ENCODE measurements around the gene COQ10A. TPM values are rescaled to one million over a fixed set of nuclear protein-coding genes. Genes with fewer than 3 reads are reported as not detected.

Gene COQ10A
- total RNA-seq (2014; rRNA removed; shearing (Covaris generic)), result 7.9 and 13.4 TPM in 2 replicates

- Histone ChIP-seq H3K36me3 (peaks cover 27% of the 10 kb centered on the region), H3K27me3 (replicated peaks) (no peaks in the 10 kb centered on the region), H3K9me3 (replicated peaks) (no peaks in the 10 kb centered on the region), H3K4me1 (replicated peaks) (peaks cover 14% of the 10 kb centered on the region), H3K4me3 (peak within 1 kb of the TSS; percentile 65), H3K27ac (peak within 1 kb of the TSS; percentile 78)
- peak; percentile 89 to 94 for DNase-seq (ENCODE audit: low read depth in 1 of 2, low spot score in 2 of 2)
These were observed at the start of gene COQ10A for GRCh38 chr12:56266693-56267442. Gene COQ10A (plus strand): TSS chr12:56266942. CDS start chr12:56267119, 177 bp downstream.

GRCh38 chr12:56219840-56220239 is 46.9 kb upstream of the COQ10A start:
- Histone ChIP-seq H3K4me3 (no peak overlapping the region), H3K4me1 (replicated peaks) (peaks cover 20% of the 10 kb centered on the region)

GRCh38 chr12:56220611-56221231 is 46.0 kb upstream of the COQ10A start:
- Histone ChIP-seq H3K4me3 (peak overlapping the region; percentile 56), H3K36me3 (peaks cover 7% of the 10 kb centered on the region), H3K4me1 (replicated peaks) (peaks cover 20% of the 10 kb centered on the region), H3K27ac (peak overlapping the region; percentile 77), H3K27me3 (replicated peaks) (no peaks in the 10 kb centered on the region), H3K9me3 (replicated peaks) (no peaks in the 10 kb centered on the region)
- DNase-seq (ENCODE audit: low read depth in 1 of 2, low spot score in 2 of 2), result peak in 1 of 2 experiments; percentile 30

More at GRCh38 chr12:56219840-56220239, 46.9 kb upstream of the COQ10A start:
- Histone ChIP-seq H3K9me3 (replicated peaks) (no peaks in the 10 kb centered on the region), H3K27ac (no peak overlapping the region), H3K36me3 (peaks cover 12% of the 10 kb centered on the region), H3K27me3 (replicated peaks) (no peaks in the 10 kb centered on the region)
- no peak for DNase-seq (ENCODE audit: low read depth in 1 of 2, low spot score in 2 of 2)

GRCh38 chr12:56221232-56221756 is 45.4 kb upstream of the COQ10A start:
- peaks cover 5% of the 10 kb centered on the region for H3K36me3 ChIP-seq
- no peaks in the 10 kb centered on the region for H3K27me3 ChIP-seq (replicated peaks)
- H3K27ac ChIP-seq, result peak overlapping the region; percentile 77
- peaks cover 20% of the 10 kb centered on the region for H3K4me1 ChIP-seq (replicated peaks)
- peak; percentile 64 to 74 for DNase-seq (ENCODE audit: low read depth in 1 of 2, low spot score in 2 of 2)
- H3K4me3 ChIP-seq, result peak overlapping the region; percentile 56
- no peaks in the 10 kb centered on the region for H3K9me3 ChIP-seq (replicated peaks)

GRCh38 chr12:56221757-56222530 is 44.8 kb upstream of the COQ10A start, which contains the start of gene RNF41:
Gene RNF41 (minus strand): TSS chr12:56221922. CDS start chr12:56214047, 7,875 bp downstream.
- Histone ChIP-seq H3K9me3 (replicated peaks) (no peaks in the 10 kb centered on the region), H3K36me3 (no peaks in the 10 kb centered on the region; the same call in none of the 2 replicates), H3K27ac (peak within 1 kb of the TSS; percentile 77), H3K4me3 (peak within 1 kb of the TSS; percentile 56), H3K4me1 (replicated peaks) (peaks cover 20% of the 10 kb centered on the region), H3K27me3 (replicated peaks) (no peaks in the 10 kb centered on the region)
- peak; percentile 96 for DNase-seq (ENCODE audit: low read depth in 1 of 2, low spot score in 2 of 2)

GRCh38 chr12:56222531-56222895 is 44.2 kb upstream of the COQ10A start:
- peak overlapping the region; percentile 77 for H3K27ac ChIP-seq
- no peaks in the 10 kb centered on the region; the same call in none of the 2 replicates for H3K36me3 ChIP-seq
- H3K4me1 ChIP-seq (replicated peaks), result peaks cover 20% of the 10 kb centered on the region
- peak overlapping the region; percentile 56 for H3K4me3 ChIP-seq
- DNase-seq (ENCODE audit: low read depth in 1 of 2, low spot score in 2 of 2), result no peak
- no peaks in the 10 kb centered on the region for H3K27me3 ChIP-seq (replicated peaks)
- no peaks in the 10 kb centered on the region for H3K9me3 ChIP-seq (replicated peaks)

GRCh38 chr12:56223571-56224101 is 43.1 kb upstream of the COQ10A start:
- peak overlapping the region; percentile 32 for H3K27ac ChIP-seq
- no peaks in the 10 kb centered on the region for H3K9me3 ChIP-seq (replicated peaks)
- H3K4me1 ChIP-seq (replicated peaks), result peaks cover 20% of the 10 kb centered on the region
- no peaks in the 10 kb centered on the region; the same call in none of the 2 replicates for H3K36me3 ChIP-seq
- peak overlapping the region; percentile 48 for H3K4me3 ChIP-seq
- no peaks in the 10 kb centered on the region for H3K27me3 ChIP-seq (replicated peaks)
- no peak for DNase-seq (ENCODE audit: low read depth in 1 of 2, low spot score in 2 of 2)

- Histone ChIP-seq H3K27ac (peak within 1 kb of the TSS; percentile 32), H3K9me3 (replicated peaks) (no peaks in the 10 kb centered on the region), H3K4me3 (peak within 1 kb of the TSS; percentile 48), H3K36me3 (no peaks in the 10 kb centered on the region; the same call in none of the 2 replicates), H3K27me3 (replicated peaks) (no peaks in the 10 kb centered on the region), H3K4me1 (replicated peaks) (peaks cover 20% of the 10 kb centered on the region)
- peak; percentile 97 to 98 for DNase-seq (ENCODE audit: low read depth in 1 of 2, low spot score in 2 of 2)
These were observed 42.5 kb upstream of the COQ10A start, which contains the start of gene NABP2 for GRCh38 chr12:56224102-56224701. Gene NABP2 (plus strand): TSS chr12:56224342. CDS start chr12:56224857, 515 bp downstream.

- Histone ChIP-seq H3K4me1 (replicated peaks) (peaks cover 20% of the 10 kb centered on the region), H3K36me3 (no peaks in the 10 kb centered on the region; the same call in none of the 2 replicates), H3K27me3 (replicated peaks) (no peaks in the 10 kb centered on the region), H3K9me3 (replicated peaks) (no peaks in the 10 kb centered on the region), H3K27ac (no peak overlapping the region), H3K4me3 (peak overlapping the region; percentile 48)
- no peak for DNase-seq (ENCODE audit: low read depth in 1 of 2, low spot score in 2 of 2)
These were observed 41.8 kb upstream of the COQ10A start for GRCh38 chr12:56224954-56225353.

GRCh38 chr12:56229082-56229481 is 37.7 kb upstream of the COQ10A start:
- H3K4me3 ChIP-seq, result no peak overlapping the region
- H3K27ac ChIP-seq, result no peak overlapping the region
- H3K36me3 ChIP-seq, result no peaks in the 10 kb centered on the region
- DNase-seq (ENCODE audit: low read depth in 1 of 2, low spot score in 2 of 2), result no peak
- H3K4me1 ChIP-seq (replicated peaks), result no peaks in the 10 kb centered on the region; the same call in 1 of the 2 replicates
- no peaks in the 10 kb centered on the region for H3K9me3 ChIP-seq (replicated peaks)
- H3K27me3 ChIP-seq (replicated peaks), result no peaks in the 10 kb centered on the region

GRCh38 chr12:56229916-56230431 is 36.8 kb upstream of the COQ10A start, which contains the start of gene SLC39A5:
Gene SLC39A5 (plus strand): TSS chr12:56230051. CDS start chr12:56231275, 1,224 bp downstream.
- Histone ChIP-seq H3K4me3 (no peak within 1 kb of the TSS), H3K9me3 (replicated peaks) (no peaks in the 10 kb centered on the region), H3K36me3 (no peaks in the 10 kb centered on the region), H3K27ac (no peak within 1 kb of the TSS), H3K27me3 (replicated peaks) (no peaks in the 10 kb centered on the region), H3K4me1 (replicated peaks) (no peaks in the 10 kb centered on the region; the same call in 1 of the 2 replicates)
- DNase-seq (ENCODE audit: low read depth in 1 of 2, low spot score in 2 of 2), result no peak

GRCh38 chr12:56230432-56231183 is 36.1 kb upstream of the COQ10A start:
- no peak for DNase-seq (ENCODE audit: low read depth in 1 of 2, low spot score in 2 of 2)

More at GRCh38 chr12:56230432-56231183, 36.1 kb upstream of the COQ10A start:
- no peak overlapping the region for H3K27ac ChIP-seq
- no peaks in the 10 kb centered on the region for H3K4me1 ChIP-seq (replicated peaks)
- no peak overlapping the region for H3K4me3 ChIP-seq
- no peaks in the 10 kb centered on the region for H3K27me3 ChIP-seq (replicated peaks)
- no peaks in the 10 kb centered on the region for H3K36me3 ChIP-seq
- H3K9me3 ChIP-seq (replicated peaks), result no peaks in the 10 kb centered on the region
